Stomach smooth muscle (tissue), 2 donors: ENCODE data around the gene LPP.

Source experiments
- H3K27ac ChIP-seq: one replicate; pipeline ENCODE4 v1.7.0; 2013; ENCODE audit warnings: mild to moderate bottlenecking, low read length, inconsistent platforms
- H3K27me3 ChIP-seq, 2 donors: one replicate each; pipeline ENCODE4 v1.7.0; 2013; ENCODE audit warnings: low read length in 2 of 2; ENCODE audit not compliant: insufficient read depth in 2 of 2, control insufficient read depth in 1 of 2
- H3K36me3 ChIP-seq, 2 donors: one replicate each; pipeline ENCODE4 v1.7.0; 2013; ENCODE audit warnings: low read length in 2 of 2; ENCODE audit not compliant: control insufficient read depth in 2 of 2, insufficient read depth in 2 of 2
- H3K4me1 ChIP-seq: one replicate; pipeline ENCODE4 v1.7.0; 2013; ENCODE audit warnings: low read length; ENCODE audit not compliant: control insufficient read depth, insufficient read depth
- H3K4me3 ChIP-seq, 2 donors: one replicate each; pipeline ENCODE4 v1.7.0; 2013; ENCODE audit warnings: low read length in 2 of 2
- H3K9ac ChIP-seq, 2 donors: one replicate each; pipeline ENCODE4 v1.7.0; 2013; ENCODE audit warnings: low read length in 2 of 2, mild to moderate bottlenecking in 1 of 2
- H3K9me3 ChIP-seq, 2 donors: one replicate each; pipeline ENCODE4 v1.7.0; 2013; ENCODE audit warnings: low read length in 2 of 2; ENCODE audit not compliant: control insufficient read depth in 2 of 2
- donor health status: healthy.
- donor health status: Pancreatic carcinoma.

The LPP gene

DNA sequence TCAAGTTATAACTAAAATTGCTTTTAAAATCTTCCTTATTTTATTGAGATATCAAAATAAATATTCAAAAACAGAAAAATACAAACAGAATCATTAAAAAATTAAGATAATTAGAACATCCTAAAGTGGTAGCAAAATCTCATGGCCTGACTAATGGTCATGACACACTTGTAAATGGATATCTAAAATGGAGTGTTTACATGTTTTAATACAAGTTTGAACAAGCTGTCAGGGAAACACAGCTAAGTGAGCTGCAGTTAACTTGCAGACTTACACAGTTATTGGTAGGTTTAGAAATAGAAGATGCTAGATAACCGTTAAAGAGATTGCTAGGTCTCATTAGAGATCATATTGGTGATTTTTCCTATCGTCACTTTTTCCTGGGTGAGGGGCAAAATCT lies 242.3 kb downstream of the LPP start:
- Histone ChIP-seq H3K27ac (peak overlapping the region; percentile 56), H3K36me3 (no peaks in the 10 kb centered on the region), H3K4me3 (no peak overlapping the region), H3K9ac (no peak overlapping the region), H3K9me3 (no peaks in the 10 kb centered on the region), H3K4me1 (peaks cover 41% of the 10 kb centered on the region), H3K27me3 (no peaks in the 10 kb centered on the region)

DNA sequence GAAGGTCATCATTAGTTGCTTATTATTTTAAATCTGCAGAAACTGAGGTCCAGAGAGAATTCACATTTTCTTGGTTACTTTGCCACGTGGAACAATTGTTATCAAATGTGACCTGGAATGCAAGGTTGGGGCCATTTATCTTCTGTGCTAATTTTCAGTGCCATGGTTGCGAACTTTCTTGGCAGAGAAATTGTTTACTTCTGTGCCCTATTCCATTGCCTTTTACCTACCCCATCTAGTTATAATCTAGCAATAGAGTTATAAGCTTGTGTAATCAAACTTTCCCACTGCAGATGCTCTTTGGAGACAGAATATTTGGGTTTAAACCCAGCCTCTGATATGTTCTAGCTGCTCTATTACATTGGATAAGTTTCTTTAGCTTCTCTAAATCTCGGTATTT lies 242.9 kb downstream of the LPP start:
- Histone ChIP-seq H3K4me3 (peak overlapping the region in 1 of 2 donors; percentile 50), H3K36me3 (no peaks in the 10 kb centered on the region), H3K27ac (peak overlapping the region; percentile 56), H3K9me3 (no peaks in the 10 kb centered on the region), H3K4me1 (peaks cover 39% of the 10 kb centered on the region), H3K27me3 (no peaks in the 10 kb centered on the region), H3K9ac (peak overlapping the region in 1 of 2 donors; percentile 20)

DNA sequence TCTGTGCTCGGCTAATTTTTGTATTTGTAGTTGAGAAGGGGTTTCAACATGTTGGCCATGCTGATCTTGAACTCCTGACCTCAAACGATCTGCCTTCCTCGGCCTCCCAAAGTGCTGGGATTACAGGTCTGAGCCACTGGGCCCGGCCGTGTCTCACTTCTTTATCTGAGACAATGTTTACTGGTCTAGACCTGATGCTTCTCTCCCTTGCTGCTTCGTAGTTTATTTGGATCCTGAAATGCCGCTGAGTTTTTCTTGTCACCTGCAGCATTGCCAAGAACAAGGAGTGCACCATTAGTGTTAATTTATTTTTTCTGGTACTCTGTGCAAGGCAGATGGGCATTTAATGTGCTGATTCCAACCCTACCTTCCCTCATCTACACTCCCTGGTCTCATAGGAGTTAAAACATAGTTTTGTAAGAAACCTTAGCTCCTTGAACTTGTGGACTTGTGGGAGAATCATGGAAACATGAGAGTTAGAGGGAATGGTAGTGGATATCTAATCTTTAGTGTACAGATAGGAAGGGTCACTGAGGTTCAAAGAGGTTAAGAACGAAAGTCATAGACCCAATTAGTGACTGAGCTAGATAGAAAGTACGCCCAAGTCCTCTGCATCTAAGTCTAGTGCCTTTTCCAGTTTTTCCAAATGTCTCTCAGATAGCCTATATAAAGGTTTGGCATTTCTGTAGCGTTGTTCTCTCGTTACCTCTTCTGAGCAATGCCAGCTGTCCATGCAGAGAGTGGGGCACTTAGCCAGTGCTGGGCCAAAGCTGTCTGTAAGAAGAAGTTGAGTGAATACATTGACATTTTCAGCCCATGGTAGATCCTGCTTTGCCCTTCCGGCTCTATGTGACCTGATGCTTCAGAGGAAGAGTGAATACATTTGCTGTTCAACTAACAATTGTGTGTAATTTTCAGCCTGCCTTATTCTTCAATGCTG lies 244.1 kb downstream of the LPP start:
- Histone ChIP-seq H3K9me3 (no peaks in the 10 kb centered on the region), H3K27ac (peak overlapping the region; percentile 56), H3K9ac (no peak overlapping the region), H3K27me3 (no peaks in the 10 kb centered on the region), H3K4me1 (peaks cover 33% of the 10 kb centered on the region), H3K36me3 (no peaks in the 10 kb centered on the region), H3K4me3 (peak overlapping the region in 1 of 2 donors; percentile 50)

DNA sequence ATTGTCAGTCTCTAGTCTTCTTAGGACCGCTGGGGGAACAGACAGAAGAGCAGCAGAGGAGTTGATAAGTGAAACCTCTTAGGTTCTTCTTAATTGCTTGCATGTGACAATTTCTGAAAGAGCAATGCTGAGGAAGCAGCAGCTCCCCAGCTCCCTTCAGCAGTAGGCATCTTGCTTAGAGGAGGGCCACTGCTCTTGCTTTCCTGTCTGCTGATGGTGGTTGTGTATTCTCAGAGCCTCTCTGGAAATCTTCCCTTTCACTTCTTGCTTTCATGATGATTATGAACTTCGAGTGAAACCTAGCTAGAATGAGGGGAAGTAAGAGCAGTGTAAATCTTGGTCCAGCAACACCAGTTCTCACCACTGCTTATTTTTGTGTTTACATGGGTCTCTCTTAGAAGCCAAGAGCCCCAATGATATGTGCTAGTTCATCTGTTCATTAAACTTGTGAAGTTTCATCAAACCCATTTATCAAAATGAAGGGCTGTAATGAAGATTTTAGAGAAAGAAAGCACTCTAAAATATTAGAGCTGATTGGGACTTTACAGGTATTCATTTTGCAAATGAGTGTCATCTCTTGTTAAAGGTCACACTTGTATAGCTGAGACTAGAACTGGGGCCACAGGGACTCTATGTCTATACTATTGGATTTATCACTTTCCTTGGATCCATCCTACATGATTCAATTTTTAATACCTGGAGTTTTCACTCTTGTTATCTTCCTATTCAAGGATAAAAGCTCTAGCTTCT lies 246.7 kb downstream of the LPP start:
- peaks cover 43% of the 10 kb centered on the region for H3K4me1 ChIP-seq
- H3K27me3 ChIP-seq = no peaks in the 10 kb centered on the region
- no peak overlapping the region for H3K4me3 ChIP-seq
- H3K36me3 ChIP-seq = peaks cover 0 to 5% of the 10 kb centered on the region in 2 donors
- peak overlapping the region; percentile 3 for H3K27ac ChIP-seq
- H3K9me3 ChIP-seq = no peaks in the 10 kb centered on the region
- H3K9ac ChIP-seq = no peak overlapping the region

DNA sequence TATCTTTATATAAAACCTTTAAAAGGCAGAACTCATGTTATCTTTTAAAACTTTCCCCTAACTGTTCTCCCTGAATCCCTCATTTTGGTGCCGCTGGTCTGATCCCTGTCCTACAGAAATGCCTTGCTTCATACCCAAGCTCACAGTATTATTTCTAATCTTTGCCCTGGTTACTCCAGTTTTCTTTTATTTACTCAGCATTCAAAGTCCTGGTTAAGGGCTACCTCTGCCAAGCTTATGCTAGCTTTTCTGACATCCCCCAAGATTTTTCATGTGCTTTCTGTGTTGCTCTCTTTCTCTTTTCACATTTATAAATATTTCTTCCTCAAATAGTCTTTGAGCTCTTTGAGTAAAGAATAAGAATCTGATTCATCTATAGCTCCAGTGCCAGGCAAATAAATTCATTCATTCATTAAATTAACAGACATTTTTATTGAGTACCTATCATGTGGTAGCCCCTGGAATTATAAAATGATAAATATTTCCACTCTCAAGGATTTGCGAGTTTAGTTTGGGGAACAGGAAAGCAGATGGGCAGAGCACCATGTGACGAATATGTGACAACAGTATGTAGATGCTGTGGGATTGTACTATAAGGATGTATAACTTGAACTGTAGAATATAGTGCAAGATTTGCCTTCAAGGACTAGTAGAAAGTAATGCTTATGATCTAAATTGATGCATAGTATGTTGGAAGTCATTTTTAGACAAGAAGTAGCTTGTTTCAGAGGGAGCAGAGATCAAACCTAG lies 247.5 kb downstream of the LPP start:
- H3K36me3 ChIP-seq = peaks cover 2 to 12% of the 10 kb centered on the region in 2 donors
- H3K9me3 ChIP-seq = no peaks in the 10 kb centered on the region
- no peak overlapping the region for H3K9ac ChIP-seq
- no peaks in the 10 kb centered on the region for H3K27me3 ChIP-seq
- peaks cover 41% of the 10 kb centered on the region for H3K4me1 ChIP-seq
- H3K4me3 ChIP-seq = no peak overlapping the region
- no peak overlapping the region for H3K27ac ChIP-seq

DNA sequence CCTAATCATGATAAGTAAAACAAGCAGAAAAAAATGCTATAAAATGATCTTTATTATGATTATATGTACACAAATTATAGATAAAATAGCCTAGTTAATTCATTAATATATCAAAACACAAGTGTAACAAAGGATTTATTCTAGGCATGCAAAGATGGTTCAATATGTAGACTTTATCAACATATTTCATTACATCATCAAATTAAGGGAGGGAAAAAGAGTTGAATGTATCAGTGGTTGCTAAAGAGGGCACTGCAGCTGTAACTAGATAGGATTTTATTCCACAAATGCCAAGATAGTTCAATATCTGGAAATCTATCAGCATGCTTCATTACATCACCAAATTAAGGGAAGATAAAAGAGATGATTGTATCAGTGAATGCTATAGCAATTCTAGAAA lies 248.3 kb downstream of the LPP start:
- Histone ChIP-seq H3K4me1 (peaks cover 36% of the 10 kb centered on the region), H3K9ac (no peak overlapping the region), H3K27ac (no peak overlapping the region), H3K27me3 (no peaks in the 10 kb centered on the region), H3K36me3 (peaks cover 7 to 15% of the 10 kb centered on the region in 2 donors), H3K9me3 (no peaks in the 10 kb centered on the region), H3K4me3 (no peak overlapping the region)

DNA sequence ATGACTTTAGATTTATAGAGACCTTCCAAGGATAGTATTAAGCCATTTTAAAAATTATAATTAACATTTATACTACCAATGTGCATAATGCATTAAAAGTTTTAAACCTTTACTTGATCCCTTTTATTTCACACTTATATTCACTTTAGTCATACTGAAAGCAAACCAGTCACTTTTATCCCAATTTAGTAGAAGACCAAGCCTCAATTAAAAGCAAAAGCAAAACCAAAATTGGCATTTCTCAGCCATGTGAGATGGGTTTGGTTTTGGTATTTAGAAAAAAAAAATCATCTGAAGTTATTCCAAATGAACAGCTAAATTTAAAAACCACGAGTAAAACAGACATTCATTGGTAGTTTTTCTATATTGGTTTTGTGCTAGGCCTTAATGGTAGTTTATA lies 249.4 kb downstream of the LPP start:
- no peak overlapping the region for H3K27ac ChIP-seq
- H3K4me1 ChIP-seq = peaks cover 27% of the 10 kb centered on the region
- no peak overlapping the region for H3K4me3 ChIP-seq

DNA sequence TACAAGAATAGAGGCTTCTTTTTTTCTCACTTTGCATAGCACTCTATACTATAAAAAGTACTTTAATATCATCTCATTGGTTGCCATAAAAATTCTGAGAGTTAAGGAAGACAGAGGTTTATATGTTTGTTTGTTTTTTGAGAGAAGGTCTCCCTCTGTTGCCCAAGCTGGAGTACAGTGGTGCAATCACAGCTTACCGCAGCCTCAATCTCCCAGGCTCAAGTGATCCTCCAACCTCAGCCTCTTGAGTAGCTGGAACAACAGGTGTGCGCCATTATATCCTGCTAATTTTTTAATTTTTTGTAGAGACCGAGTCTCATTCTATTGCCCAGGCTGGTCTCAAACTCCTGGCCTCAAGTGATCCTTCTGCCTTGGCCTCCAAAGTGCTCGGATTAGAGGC lies 250.2 kb downstream of the LPP start:
- Histone ChIP-seq H3K9me3 (no peaks in the 10 kb centered on the region), H3K4me3 (no peak overlapping the region), H3K27me3 (no peaks in the 10 kb centered on the region), H3K36me3 (peaks cover 19 to 25% of the 10 kb centered on the region in 2 donors), H3K27ac (no peak overlapping the region), H3K4me1 (peaks cover 27% of the 10 kb centered on the region), H3K9ac (no peak overlapping the region)

More for the DNA sequence above, 249.4 kb downstream of the LPP start:
- Histone ChIP-seq H3K27me3 (no peaks in the 10 kb centered on the region), H3K9ac (no peak overlapping the region), H3K9me3 (no peaks in the 10 kb centered on the region), H3K36me3 (peaks cover 12 to 21% of the 10 kb centered on the region in 2 donors)

DNA sequence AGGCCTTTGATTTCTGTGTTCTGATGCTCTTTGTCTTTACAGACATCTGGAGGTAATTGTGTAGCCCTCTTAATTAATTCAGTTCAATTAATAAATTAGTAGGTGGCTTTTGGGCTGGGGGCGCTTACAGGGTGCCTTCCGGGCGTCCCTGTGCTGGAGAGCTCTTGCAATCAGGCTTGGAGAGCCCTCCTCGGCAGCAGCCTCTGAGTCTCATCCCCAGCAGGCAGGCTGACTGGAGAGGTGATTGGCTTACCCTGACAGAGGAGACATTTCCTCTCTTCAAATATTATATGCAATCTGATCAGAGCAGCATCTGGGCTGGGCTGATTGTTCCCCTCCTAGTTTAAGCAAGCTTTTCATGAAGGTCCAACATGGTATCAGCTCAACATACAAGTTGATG lies 250.7 kb downstream of the LPP start:
- Histone ChIP-seq H3K27me3 (no peaks in the 10 kb centered on the region), H3K27ac (no peak overlapping the region)

DNA sequence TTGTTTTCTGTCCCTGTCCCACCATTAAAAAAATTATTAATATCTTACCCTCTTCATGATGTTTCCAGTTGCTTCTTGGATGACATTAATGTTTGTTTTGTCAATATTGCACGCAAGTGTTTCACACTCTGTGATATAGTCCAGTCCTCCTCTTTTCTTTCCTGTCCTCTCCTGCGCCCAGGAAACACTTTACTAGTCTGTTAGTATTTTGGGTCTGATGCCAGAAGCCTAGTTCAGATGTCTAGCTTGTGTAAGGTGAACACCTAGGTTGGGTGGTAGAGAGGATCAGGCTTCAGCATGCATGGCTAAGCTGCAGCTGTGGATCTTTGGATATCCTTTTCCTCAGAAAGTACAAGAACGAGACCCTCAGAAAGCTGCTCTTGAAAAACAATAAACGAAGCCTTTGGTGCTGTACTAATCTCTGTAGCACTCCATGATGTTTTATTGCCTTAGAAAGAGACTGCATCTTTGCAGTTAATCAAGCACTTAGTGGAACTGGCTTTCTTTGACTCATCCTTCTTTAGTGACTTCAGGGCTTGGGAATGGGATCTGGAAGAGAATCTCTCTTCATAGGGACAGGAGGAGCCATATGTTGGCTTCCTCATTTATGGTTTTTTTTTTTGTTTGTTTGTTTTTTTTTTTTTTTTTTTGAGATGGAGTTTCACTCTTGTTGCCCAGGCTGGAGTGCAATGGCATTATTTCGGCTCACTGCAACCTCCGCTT lies 253.4 kb downstream of the LPP start:
- no peak overlapping the region for H3K27ac ChIP-seq
- H3K4me1 ChIP-seq = peaks cover 21% of the 10 kb centered on the region
- no peak overlapping the region for H3K9ac ChIP-seq
- H3K9me3 ChIP-seq = no peaks in the 10 kb centered on the region
- H3K36me3 ChIP-seq = peaks cover 19 to 32% of the 10 kb centered on the region in 2 donors
- no peak overlapping the region for H3K4me3 ChIP-seq
- no peaks in the 10 kb centered on the region for H3K27me3 ChIP-seq

More for the DNA sequence above, 250.7 kb downstream of the LPP start:
- no peak overlapping the region for H3K4me3 ChIP-seq
- H3K9ac ChIP-seq = no peak overlapping the region
- peaks cover 19 to 28% of the 10 kb centered on the region in 2 donors for H3K36me3 ChIP-seq
- no peaks in the 10 kb centered on the region for H3K9me3 ChIP-seq
- peaks cover 31% of the 10 kb centered on the region for H3K4me1 ChIP-seq
